Fibroblast of skin of right biceps (primary cell): ENCODE data around the gene ALOXE3.

ENCODE experiments used
- DNase-seq: peaks from one replicate; pipeline ENCODE4 v3.0.0-alpha.2; 2013

ALOXE3 gene

DNA sequence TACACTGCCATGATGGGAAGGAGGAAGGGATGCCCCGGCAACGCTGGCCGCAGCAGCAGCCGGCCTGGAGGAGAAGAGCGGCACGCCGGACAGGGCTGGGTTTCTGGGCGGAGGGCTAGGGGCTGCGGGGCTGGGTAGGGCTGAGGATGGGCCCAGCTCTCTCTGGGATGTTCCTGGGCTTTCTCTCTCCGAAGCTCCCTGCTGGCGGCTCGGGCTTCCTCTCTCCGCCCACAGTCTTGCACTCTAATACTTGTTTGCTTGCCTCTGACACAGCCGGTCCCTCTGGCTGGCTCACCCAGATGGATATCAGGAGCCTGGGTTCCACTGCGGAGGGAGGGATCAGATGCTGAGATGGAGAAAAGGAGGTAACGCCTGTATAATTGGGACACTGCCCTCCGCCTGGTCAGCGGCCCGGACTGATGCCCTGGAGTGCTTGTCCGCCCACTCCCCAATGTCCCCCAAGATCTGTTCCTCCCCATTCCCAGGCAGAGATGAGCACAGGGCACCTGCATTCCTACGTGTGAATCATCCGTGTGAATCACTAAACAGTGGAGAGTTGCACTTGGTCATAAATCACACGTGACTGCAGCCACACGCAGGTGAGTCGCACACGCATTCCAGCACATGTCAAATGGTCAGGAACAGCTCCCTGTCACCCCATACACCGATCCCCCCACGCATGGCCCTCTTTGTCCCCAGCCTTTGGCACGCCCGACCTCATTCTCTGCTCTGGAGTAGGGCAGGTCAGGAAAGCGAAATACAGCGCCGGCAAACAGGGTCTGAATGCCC is at the start of gene ALOXE3:
ALOXE3 (minus strand) TSS at position 535 of the 789 bp plus-strand sequence; CDS start at position 11, 524 bp downstream.
- DNase-seq = peak; percentile 71

DNA sequence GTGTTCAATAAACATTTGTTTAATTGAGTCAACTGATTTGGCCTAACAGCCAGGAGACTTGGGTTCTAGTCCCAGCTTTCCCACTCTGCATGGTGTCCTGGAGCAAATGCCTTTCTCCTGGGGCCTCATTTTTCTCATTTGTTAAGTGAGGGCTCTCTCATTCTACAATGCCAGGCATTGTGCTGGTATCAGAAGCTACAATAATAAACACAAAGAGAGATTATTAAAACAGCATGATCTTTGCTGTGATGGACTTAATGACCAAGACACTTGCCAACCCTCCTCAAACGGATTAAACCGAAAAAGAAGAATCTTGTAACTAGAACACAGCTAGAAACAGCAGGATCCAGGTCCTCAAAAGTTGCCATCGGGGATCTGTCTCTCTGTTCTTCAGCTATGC is 49.2 kb upstream of the ALOXE3 start:
- DNase-seq = no peak

DNA sequence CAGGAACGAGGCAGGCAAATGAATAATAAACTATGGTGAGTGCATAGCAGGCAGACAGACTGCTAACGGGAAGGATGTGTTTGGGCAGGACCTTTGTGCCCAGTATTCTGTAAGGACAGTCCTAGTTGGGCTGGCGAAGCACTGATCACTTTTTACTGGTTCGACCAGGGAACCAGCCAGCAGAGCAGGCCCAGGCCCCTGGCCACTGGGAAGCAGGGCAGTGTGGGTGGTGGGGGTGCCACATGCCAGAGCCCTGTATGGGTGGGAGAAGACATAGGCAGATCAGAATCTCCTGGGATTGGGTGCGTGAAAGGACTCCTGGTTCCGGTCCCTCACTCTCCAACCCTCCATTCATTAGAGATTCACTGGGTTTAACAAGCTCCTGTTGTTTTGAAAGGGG is 48.4 kb upstream of the ALOXE3 start:
- DNase-seq = no peak

DNA sequence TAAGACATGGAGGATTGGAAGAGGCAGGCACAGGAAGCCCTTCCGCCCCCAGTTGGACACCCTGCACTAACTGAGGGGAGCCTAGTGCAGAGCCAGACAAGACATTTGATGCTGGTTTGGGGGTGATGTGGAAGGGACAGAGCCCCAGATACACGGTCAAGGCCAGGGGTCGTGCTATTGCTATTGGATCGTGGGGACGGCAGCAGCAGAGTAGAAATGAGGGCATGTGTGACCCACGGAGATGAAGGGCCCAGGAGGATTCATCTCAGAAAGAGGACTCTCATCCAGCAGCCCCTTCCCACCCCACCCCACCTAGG is 46.5 kb upstream of the ALOXE3 start:
- no peak for DNase-seq

DNA sequence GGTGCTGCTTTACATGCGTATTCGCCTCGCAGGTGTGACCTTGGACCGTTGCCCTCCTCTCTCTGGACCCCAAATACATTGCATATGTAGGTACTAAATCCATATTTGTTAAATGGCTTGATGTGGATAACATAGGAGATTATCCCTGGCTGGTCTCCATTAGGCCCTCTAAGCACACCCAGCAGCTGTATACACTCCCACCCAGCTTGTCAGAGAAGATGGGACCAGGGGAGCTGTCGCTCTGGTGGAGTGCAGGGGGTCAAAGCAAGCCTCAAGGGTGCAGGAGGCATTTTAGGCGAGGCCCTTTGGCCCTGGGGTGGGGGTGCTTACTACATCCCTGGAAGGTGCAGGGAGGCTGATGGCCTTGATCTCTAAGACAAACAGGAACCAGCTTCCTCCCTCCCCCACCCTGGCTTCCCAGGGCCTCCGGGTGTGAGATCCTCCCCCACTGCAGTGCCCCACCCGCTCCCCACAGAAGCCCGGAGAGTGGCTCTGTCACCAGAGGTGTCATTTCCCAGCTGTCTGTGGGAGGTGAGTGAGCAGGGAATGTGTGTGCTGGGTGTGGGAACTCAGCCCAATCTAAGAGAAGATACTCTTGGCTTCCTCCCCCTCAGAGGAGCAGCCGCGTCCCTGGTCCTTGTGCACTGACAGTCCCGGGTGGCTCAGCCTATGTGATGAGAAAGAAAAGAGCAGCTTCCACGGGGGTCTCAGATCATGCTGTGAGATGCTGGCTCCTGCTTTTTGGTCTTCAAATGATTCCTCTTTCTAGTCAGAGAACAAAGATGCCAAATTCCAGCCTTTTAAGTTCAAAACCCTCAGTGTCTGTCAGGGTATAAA is 45.9 kb upstream of the ALOXE3 start:
- DNase-seq = peak; percentile 70

DNA sequence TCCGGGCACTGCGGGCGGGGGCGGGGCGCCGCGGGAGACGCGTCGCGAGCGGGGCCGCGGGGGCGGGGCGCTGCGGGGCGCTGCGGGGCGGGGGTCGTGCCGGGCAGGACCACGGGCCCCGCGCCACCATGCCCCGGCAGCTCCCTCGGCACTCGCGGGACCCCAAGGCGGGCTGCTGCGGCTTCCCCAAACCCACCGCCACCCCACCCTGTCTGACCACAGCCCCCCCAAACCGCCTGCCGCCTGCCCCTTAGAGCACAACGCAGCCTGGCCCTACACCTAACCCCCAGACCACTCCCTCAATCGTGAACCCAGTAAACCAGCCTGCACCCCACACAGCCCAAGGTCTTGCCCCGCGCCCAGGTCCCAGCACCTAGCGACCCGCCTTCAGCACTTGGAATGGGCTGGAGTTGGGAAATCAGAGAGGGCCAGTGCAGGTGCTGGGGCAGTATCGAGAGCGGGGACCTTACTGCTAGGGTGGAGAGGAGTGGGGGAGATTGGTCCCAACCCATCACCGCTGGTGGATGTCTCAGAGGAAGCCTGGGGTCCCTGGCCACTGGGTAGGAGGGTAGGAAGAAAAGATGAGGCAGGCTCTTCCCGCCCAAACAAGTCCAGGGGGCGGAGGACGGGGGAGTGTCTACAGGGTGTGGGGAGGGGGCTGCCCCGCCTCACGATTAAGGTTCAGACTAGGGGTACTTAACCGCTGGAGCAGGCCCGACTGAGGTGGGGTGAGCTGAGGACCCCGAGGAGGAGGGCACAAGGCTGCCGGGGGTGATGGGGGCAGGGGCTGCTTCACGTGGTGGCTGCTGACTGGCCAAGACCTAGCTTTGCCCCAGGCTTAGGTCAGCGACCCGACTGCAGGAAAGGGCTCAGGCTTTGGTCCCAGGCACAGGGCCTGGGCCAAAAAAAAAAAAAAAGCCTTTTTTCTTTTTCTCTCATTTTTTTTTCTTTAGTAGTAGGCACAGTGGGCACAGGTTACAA is 45.0 kb upstream of the ALOXE3 start:
- DNase-seq = no peak

DNA sequence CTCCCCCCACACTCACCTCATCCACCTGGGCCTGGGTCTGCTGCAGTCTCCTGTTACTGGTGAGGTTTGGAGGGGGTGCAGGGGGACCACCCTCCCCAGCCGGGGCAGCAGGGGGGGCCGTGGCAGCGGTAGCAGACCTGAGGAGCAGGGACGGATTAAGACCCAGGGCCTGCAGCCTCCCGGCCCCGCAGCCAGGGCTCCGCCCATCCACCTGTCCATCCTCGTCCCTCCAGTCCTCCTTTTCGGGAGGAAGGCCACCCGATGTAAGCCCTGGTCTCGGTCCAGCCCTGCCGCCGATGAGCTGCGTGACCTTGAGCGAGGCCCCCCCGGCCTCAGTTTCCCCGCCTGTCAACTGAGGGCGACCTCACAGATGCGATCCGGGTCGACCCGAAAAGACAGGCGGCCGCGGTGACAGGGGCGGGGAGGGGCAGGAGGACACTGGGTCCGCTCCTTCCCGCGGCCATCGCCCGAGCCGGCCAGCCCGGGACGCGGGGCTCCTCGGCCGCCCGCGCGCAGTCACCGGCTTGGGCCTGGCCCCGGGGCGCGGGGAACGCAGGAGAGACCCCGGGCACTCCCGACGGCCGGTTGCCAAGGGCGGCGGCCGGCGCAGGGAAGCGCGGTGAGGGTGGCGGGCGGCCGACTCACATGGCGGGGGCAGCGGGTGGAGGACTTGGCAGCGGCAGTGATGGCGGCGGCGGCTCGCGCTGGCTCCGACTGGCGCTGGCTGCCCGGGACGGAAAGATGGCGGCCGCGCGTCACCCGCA is 44.1 kb upstream of the ALOXE3 start, which contains the start of gene VAMP2:
VAMP2 (minus strand) TSS at position 716 of the 764 bp plus-strand sequence; CDS start at position 647, 69 bp downstream.
- peak; percentile 77 for DNase-seq

DNA sequence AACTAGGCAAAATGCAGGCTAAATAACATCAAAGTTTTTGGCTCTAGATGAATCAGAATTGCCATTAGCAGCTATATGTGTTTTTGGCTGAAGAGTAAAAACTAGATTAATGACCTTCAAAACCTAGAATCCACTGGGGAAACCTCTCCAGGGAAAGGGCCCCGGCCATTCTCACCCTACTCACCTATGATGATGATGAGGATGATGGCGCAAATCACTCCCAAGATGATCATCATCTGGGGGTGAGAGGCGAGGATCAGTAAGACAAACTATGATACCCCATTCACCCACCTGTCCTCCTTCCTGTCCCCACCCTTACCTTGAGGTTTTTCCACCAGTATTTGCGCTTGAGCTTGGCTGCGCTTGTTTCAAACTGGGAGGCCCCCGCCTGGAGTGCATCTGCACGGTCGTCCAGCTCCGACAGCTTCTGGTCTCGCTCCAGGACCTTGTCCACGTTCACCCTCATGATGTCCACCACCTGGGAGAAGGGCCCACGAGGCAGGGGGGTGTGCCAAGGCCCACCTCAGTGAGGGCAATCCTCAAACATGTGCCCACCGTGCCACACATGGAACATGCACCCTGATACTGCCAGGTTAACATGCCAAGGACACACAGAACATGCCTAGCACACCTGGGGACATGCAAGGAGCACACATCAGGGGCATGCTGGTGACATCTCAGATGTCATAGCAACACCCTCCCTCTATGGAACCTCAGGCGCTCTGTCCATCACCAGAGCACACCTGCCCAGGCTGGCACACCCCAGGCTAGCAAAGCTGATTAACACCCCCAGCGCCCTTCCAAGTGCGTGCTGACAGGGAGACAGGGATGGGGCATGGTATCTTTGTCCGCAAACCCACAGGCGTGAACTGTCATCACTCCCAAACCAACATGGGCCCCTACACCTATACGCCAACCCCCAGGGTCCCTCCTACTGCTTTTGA is 43.2 kb upstream of the ALOXE3 start:
- no peak for DNase-seq

DNA sequence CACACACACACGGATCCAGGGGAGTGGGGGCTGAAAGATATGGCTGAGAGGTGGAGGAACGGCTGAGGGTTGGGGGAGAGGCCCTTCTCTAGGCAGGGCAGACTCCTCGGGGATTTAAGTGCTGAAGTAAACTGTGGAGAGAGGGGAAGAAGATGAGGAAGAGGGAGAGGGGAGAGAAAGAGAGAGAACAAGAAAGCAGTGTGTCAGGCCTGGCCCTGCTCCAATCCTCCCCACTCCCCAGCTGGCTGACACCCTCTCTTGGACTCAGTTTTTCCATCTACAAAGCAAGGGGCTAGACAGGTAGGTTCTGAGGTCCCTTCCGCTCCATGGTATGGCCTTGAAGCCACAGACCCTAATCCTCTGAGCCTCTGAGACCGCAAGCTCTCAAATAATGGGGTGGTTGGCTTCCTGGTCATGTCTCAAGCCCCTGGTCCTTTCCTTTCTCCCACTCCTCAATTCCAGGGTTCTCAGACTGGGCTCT is 42.5 kb upstream of the ALOXE3 start:
- no peak for DNase-seq

DNA sequence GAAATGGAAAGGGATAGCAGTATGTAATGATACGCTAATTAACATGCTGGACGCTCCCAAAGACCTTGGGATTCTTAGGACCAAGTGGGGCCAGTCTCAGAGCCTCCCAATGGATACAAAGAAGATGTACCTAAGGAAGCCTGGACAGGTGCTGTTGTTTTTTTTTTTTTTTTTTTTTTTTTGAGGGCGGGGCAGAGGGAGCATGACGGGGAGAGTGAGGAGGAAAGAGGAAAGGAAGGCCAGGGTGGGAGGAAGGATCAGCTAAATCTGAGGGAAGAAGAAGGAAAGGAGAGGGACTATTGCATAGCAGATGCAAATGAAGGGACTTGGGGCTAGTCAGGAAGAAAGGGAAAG is 41.9 kb upstream of the ALOXE3 start:
- DNase-seq = no peak

DNA sequence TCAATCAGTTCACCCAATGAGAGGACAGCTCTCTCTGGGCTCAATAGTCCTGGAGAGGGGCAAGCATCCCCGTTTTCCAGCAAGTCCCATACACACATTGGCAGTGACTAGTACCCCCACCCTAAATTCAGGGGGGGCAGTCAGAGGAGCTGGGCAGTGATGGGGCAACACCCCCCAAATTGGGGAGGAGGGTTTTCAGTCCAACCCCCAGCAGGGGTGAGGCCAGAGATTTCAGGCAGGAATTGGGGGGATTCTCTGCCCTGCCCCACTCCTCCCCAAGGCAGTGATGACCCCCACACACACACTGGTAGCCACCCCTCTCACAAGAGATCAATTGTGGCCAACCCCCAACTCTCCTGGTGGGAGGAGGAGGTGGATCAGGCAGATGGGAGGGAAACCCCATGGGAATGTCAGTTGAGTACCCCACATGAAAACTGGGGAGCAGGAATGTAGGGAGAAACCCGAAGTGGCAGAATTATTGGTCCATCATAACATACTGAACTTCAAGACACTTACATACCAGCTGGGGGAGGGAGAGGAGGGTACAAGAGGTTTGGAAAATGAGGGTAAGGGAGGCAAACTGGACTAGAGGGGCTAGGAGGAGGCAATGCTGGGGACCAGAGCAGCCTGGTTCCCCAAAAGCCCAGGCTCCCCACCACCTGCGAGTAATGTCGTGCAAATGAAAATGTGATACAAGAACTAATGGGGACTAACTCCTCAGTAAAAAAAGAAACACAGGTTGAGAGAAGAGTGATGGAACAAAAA is 41.3 kb upstream of the ALOXE3 start:
- no peak for DNase-seq

DNA sequence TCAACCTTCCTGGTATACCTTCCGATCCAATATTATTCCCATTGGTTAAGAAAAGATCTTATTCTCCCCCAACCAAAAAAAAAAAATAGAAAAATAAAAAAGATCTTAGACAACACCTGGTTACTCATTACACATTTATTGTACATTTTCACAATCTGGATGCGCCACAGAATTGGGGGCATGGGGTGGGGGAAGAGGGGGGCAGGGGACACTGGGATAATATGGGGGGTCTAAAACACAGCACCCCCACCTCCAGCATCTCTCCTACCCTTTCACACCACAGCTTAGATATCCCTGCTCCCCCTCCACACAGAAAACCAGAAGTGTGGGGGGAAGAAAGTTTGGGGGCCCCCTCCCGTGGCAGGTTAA is 40.7 kb upstream of the ALOXE3 start:
- DNase-seq = no peak

DNA sequence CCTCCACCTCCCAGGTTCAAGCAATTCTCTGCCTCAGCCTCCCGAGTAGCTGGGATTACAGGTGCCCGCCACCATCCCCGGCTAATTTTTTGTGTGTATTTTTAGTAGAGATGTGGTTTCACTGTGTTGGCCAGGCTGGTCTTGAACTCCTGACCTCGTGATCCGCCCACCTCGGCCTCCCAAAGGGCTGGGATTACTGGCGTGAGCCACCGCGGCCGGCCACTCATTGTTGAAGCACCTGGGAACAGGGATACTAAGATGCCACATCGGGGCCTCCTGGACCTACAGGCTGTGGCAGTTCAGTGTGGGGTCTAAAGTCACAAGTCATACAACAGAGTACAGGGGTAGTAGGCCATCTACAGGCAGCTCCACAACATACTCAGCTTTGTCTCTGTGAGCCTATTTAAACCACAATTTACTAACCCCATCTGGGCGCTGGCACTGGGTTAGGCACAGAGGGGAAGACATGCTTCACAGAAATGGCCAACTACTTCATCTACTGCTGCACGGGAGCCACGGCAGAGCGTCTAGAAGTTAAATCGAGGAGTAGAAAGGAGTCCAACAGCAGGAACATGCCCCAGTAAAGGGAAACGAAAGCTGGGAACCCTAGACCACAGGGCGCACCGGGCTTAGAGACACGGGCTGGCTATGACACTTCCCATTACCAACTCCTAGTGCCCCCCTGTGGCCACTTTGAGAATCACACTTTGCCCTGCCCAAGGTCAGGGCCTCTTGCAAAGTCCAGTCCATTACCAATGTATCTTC is 40.1 kb upstream of the ALOXE3 start:
- peak; percentile 79 for DNase-seq

DNA sequence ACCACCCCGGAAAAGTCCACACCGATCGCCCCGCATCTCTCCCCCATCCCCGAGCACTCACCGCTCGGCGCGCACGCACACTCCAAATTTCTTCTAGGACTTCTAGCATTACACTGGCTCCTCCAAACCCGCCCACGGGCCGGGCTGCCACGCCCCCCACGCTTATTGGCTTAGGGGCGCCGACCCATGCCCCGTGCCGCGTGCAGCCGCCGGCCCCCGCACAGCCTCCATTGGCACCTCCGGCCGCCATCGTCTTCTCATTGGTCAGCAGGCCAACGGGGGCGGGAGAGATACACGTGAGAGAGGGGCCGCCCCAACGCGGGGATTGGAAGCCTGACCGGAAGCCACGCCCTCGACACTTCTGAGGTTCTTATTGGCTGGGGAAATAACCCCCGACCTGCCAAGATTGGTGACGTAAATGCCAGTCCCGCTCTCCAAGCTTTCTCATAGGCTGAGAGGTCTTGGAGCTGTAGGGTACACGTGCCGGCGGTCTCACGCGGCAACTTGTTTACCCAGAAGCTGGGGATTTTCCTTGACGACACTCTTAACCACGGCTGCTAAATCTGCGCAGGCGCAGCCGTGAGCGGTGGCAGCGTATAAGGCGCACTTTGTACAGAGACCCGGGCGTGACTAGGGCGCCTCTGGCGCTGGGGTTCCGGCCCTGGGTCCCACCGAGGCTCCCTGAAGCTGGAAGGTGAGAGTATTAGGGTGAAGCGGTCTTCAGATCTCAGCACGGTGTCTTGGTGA is 38.1 kb upstream of the ALOXE3 start:
- peak; percentile 100 for DNase-seq

DNA sequence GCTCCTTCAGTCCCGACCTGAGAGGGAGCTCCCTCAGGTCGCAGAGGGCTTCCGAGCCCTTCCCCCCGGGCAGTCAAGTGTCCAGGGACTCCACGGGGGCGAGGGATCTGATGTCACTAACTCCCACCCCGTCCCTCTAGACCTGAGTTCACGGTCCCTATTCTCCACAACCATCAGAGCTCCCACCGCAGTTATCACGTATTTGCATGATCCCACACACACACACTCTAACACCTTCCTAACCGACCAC is 37.6 kb upstream of the ALOXE3 start:
- no peak for DNase-seq

DNA sequence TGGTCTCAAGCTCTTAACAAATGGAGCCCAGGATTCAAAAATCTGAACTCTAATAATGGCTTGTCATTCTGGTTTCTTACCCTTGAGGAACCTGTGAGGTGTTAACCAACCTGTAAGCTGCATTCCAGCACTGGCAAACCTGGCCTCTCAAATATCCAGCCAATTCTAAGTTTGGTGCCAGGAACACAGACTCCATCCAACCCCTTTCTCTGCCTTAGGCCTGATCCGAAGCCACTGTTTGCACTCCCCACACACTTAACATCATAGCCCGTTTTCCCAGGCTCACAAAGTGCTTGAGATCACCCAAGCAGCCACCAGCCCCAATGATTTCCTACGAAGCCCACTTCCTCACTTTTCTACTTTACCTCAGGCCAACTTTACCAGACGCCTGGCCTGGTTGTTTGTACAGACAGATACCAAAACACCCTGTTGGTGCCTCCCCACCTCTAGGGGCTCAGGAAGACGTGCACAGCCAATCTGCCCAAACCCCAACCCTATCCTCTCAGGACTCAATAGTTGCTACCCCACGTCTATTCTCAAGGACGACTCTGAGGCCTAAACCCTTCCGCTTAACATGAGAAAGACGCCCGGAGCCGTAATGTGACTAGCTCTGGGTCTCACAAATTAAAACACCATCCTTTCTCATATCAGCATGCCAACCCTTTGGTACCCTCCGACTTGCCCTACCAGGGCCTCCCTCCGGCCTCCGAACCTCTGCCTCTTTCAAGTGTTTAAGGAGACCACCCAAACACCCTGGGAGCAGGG is 37.1 kb upstream of the ALOXE3 start:
- no peak for DNase-seq

DNA sequence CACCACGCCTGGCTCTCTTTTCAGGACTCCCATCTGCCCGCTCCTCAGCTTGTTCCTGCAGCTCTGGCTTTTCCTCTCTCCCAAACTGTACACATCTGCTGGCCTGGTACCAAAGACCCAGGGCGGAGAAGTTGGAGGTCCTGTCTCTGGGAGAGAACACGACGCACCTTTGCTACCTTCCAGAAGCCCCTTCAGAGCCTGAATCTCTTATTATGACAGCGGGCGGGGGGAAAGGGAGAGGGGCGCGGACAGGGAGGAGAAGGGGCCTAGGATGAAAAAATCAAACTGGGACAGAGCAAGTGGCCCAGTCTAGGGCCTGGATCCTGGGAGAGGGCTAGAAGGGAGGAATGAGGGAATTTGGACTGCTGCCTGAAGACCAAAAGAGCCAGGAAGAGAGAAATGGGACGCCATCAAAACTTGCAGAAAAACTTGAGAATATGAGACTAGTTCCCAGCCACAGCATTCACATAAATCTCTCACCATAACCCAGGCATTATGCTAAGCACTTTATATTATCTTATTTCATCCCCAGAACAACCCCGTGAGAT is 36.4 kb upstream of the ALOXE3 start:
- no peak for DNase-seq
